Thoracic aorta (tissue), 2 donors: Measurements from ENCODE around the gene TBL1XR1. TPM values are rescaled to one million over a fixed set of nuclear protein-coding genes. Genes with fewer than 3 reads are reported as not detected.

Experiments used
- ATAC-seq: fragments of 150-250 bp; one replicate; pipeline ENCODE4 v1.8.0; 2017; ENCODE audit warnings: low read depth; ENCODE audit not compliant: insufficient number of reproducible peaks, low FRiP score
- DNase-seq: peaks from one replicate; pipeline ENCODE4 v3.0.0-alpha.2; 2020; ENCODE audit warnings: low spot score
- H3K27ac ChIP-seq, 2 donors: fragments of 200-600 bp; sonication (generic); 1 replicate in 1 of 2; 2 replicates in 1 of 2; pipeline ENCODE4 v1.5.1; 2016; ENCODE audit warnings: mild to moderate bottlenecking in 2 of 2, moderate library complexity in 2 of 2
- H3K27me3 ChIP-seq: fragments of 200-600 bp; sonication (generic); replicated peaks from 2 replicates; pipeline ENCODE4 v1.6.0; 2016; ENCODE audit warnings: mild to moderate bottlenecking; ENCODE audit not compliant: insufficient read depth
- H3K36me3 ChIP-seq: fragments of 200-600 bp; sonication (generic); one replicate; pipeline ENCODE4 v1.5.1; 2016
- H3K4me1 ChIP-seq, 2 donors: fragments of 200-600 bp; sonication (generic); 1 replicate in 1 of 2; 2 replicates in 1 of 2; pipeline versions ENCODE4 v1.5.1 to v1.6.0; 2016; ENCODE audit warnings: low read depth in 2 of 2, mild to moderate bottlenecking in 1 of 2; ENCODE audit not compliant: control insufficient read depth in 1 of 2
- H3K4me3 ChIP-seq: fragments of 200-600 bp; sonication (generic); 2 replicates; pipeline ENCODE4 v1.5.1; 2016; ENCODE audit warnings: mild to moderate bottlenecking
- H3K9me3 ChIP-seq: fragments of 200-600 bp; sonication (generic); 2 replicates; pipeline ENCODE4 v1.5.1; 2016
- total RNA-seq, 2 donors: library from RNA; depleted of rRNA; stranded (reverse); fragments of >200 nt; gene quantifications; one replicate each; pipeline versions ENCODE4 v1.1.0 to v1.2.3, GENCODE V29; 2016
- TF ChIP-seq, protein P1 (sequence below): fragments of 200-600 bp; sonication (generic); IDR thresholded peaks from one replicate; pipeline ENCODE4 v1.5.1; 2019; ENCODE audit warnings: antibody characterized with exemption

Gene TBL1XR1
- total RNA-seq, 2 donors from 2014 or later, result 67.0 to 109 TPM

DNA sequence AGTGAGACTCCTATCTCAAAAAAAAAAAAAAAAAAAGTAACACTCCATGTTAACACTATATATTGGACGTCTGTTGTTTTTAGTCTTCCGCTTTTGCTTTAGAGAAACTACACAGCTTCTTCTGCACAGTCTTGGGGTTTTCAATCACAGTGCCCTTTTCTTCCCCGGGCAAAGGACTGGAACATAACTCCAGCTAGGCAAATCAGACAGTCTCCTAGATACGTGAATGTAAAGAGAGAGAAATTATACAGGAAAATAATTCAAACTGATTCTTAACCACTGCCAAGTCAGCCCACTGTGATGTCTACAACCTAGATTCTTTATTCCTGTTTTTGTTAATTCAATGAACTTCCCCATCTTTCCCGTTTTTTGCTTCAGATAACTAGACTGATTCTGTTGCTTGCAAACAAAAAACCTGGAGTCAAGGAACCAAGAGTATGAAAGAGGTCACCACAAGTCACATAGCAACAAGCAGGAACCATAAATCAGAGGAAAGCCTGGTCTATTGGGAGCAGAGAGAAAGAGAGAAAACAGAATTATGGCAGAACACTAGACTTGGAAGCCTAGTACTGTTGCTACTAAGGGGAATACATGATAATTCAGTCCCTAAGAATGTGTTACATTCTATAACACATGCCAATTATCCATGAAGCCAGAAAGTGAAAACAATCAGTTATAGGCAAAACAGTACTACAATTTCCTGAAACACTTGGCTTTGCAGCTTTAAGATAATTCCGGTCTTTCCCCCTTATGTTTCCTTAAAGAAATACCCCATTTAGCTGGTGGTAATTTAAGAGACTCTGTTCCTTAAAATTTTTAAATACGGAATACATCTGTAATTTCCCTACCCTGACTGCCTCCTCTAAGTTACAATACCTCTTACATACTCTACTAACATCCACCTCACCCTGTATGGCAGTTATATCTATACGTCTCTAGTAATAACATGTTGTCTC lies 63.1 kb downstream of the TBL1XR1 start:
- no peaks in the 10 kb centered on the region for H3K9me3 ChIP-seq
- H3K27me3 ChIP-seq, result no peaks in the 10 kb centered on the region
- no peaks in the 10 kb centered on the region for H3K36me3 ChIP-seq
- TF ChIP-seq, protein P1, sequence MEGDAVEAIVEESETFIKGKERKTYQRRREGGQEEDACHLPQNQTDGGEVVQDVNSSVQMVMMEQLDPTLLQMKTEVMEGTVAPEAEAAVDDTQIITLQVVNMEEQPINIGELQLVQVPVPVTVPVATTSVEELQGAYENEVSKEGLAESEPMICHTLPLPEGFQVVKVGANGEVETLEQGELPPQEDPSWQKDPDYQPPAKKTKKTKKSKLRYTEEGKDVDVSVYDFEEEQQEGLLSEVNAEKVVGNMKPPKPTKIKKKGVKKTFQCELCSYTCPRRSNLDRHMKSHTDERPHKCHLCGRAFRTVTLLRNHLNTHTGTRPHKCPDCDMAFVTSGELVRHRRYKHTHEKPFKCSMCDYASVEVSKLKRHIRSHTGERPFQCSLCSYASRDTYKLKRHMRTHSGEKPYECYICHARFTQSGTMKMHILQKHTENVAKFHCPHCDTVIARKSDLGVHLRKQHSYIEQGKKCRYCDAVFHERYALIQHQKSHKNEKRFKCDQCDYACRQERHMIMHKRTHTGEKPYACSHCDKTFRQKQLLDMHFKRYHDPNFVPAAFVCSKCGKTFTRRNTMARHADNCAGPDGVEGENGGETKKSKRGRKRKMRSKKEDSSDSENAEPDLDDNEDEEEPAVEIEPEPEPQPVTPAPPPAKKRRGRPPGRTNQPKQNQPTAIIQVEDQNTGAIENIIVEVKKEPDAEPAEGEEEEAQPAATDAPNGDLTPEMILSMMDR, result no peak
- H3K27ac ChIP-seq, result no peak overlapping the region
- H3K4me3 ChIP-seq, result no peak overlapping the region
- ATAC-seq, result no peak
- peaks cover 3 to 40% of the 10 kb centered on the region in 2 donors for H3K4me1 ChIP-seq
- DNase-seq, result no peak

DNA sequence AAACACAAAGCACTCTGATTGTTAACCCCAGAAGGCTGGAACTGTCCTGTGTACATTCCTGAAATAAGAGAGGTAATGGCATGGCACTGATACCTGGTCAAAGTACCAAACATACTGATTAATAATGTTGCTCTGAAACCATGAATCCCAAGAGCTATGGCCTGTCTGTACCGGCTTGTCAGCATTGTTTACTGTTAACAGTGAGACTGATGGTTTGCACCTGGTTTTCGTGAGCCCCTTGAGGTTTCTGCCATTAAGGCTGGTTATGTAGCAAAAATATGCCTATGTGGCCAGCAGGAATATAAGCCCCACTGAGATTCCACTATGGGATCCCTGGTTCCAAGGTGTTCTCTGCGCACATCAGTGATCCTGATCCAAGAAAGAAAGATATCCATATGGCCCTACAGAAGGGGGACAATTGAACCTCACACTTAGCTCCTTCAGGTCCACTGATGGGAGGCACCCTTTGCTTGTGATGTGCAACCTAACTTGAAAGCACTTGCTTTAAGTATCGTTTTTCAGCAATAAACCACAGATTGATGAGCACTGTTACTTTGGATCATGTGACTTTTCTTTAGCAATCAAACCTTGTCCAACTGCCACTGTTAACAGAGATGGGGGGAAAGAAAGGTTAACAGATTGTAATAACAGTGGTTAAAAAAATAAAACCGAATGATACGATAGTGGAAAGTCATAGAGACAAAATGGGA lies 65.2 kb downstream of the TBL1XR1 start:
- Histone ChIP-seq H3K27ac (no peak overlapping the region), H3K4me3 (no peak overlapping the region), H3K4me1 (peaks cover 3 to 54% of the 10 kb centered on the region in 2 donors), H3K9me3 (no peaks in the 10 kb centered on the region), H3K27me3 (no peaks in the 10 kb centered on the region), H3K36me3 (no peaks in the 10 kb centered on the region)
- TF ChIP-seq, protein P1, result no peak
- ATAC-seq, result no peak
- DNase-seq, result no peak

DNA sequence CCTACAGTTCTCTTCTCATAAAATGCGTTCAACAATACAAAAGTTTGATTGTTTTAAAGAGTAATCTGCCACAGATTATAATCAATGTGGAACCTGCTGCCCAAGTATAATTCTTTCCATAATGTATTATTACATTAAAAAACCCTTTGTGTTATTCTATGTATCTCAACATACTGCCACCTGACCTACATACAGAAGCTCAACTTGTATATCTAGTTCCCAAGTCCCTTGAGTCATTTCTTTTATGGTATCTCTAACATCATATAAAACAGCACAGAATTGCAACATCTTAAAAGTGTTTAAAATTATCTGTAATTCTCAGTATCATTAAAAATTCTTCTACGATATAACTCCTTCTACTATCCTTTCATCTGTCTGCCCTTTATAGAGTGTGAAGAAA lies 70.3 kb downstream of the TBL1XR1 start:
- Histone ChIP-seq H3K4me1 (peaks cover 18 to 80% of the 10 kb centered on the region in 2 donors), H3K36me3 (no peaks in the 10 kb centered on the region), H3K9me3 (no peaks in the 10 kb centered on the region), H3K27me3 (no peaks in the 10 kb centered on the region), H3K4me3 (no peak overlapping the region), H3K27ac (peak overlapping the region in 1 of 2 donors; percentile 18)
- no peak for ATAC-seq
- DNase-seq, result no peak
- TF ChIP-seq, protein P1, result no peak

DNA sequence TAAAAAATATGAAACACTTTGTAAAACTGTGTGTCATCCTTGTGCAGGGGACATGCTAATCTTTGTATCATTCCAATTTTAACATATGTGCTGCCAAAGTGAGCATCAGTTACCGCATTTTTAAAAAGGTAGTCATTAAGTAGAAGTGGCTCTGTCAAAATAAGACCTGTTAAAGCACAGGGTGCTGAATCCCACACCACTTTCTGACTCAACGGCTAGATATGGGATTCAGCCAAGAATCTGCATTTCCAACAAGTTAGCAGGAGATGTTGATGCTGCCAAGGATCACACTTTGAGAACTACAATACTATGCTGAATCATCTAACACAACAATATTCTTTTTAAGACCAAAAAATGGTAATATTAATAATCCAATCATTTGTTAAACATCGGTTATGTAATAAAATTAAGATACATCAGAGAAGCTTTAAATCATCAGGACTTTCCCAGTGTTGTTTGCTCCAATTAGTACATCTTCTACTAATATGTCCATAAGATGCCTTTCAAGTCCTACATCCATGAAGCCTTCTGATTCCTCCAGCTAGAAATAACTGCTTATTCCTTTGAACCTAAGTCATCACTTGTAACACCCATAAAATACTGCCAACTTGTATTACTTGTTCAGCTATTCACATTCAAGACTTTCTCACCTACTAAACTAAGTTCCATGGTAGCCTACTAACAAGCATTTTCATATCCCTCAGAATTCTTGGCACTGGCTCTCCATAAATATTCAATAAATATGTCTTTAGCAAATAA lies 71.1 kb downstream of the TBL1XR1 start:
- no peaks in the 10 kb centered on the region for H3K36me3 ChIP-seq
- peaks cover 18 to 81% of the 10 kb centered on the region in 2 donors for H3K4me1 ChIP-seq
- TF ChIP-seq, protein P1, result no peak
- H3K27ac ChIP-seq, result peak overlapping the region in 1 of 2 donors; percentile 18
- no peaks in the 10 kb centered on the region for H3K27me3 ChIP-seq
- no peak overlapping the region for H3K4me3 ChIP-seq
- DNase-seq, result no peak
- H3K9me3 ChIP-seq, result no peaks in the 10 kb centered on the region
- peak; percentile 81 for ATAC-seq
